ENCODE results near the gene TMEM174.

The TMEM174 gene

GRCh38 chr5:73172951-73173350 is at the start of gene TMEM174:
TSS of gene TMEM174 (plus strand) at chr5:73173193. CDS start at chr5:73173244, 51 bp downstream.
- H3K4me3 ChIP-seq (ENCODE audit: low read depth, low read length): no peak within 1 kb of the TSS
- no peak for DNase-seq (ENCODE audit: low read depth)

GRCh38 chr5:73125289-73125688 is 47.7 kb upstream of the TMEM174 start:
- no peak overlapping the region for H3K4me3 ChIP-seq (ENCODE audit: low read depth, low read length)
- no peak for DNase-seq (ENCODE audit: low read depth)

GRCh38 chr5:73126381-73126780 is 46.6 kb upstream of the TMEM174 start:
- no peak overlapping the region for H3K4me3 ChIP-seq (ENCODE audit: low read depth, low read length)
- DNase-seq (ENCODE audit: low read depth): no peak

GRCh38 chr5:73126957-73127356 is 46.0 kb upstream of the TMEM174 start:
- no peak for DNase-seq (ENCODE audit: low read depth)
- H3K4me3 ChIP-seq (ENCODE audit: low read depth, low read length): no peak overlapping the region

GRCh38 chr5:73129143-73129542 is 43.9 kb upstream of the TMEM174 start:
- no peak overlapping the region for H3K4me3 ChIP-seq (ENCODE audit: low read depth, low read length)
- no peak for DNase-seq (ENCODE audit: low read depth)

GRCh38 chr5:73130811-73131210 is 42.2 kb upstream of the TMEM174 start:
- DNase-seq (ENCODE audit: low read depth): no peak
- H3K4me3 ChIP-seq (ENCODE audit: low read depth, low read length): no peak overlapping the region

- no peak overlapping the region for H3K4me3 ChIP-seq (ENCODE audit: low read depth, low read length)
- DNase-seq (ENCODE audit: low read depth): no peak
Observed at GRCh38 chr5:73131711-73132425, 41.1 kb upstream of the TMEM174 start.

GRCh38 chr5:73132759-73133158 is 40.2 kb upstream of the TMEM174 start:
- DNase-seq (ENCODE audit: low read depth): no peak
- H3K4me3 ChIP-seq (ENCODE audit: low read depth, low read length): no peak overlapping the region

- H3K4me3 ChIP-seq (ENCODE audit: low read depth, low read length): no peak overlapping the region
- DNase-seq (ENCODE audit: low read depth): no peak
Observed at GRCh38 chr5:73135021-73135420, 38.0 kb upstream of the TMEM174 start.

GRCh38 chr5:73135429-73136054 is 37.5 kb upstream of the TMEM174 start:
- H3K4me3 ChIP-seq (ENCODE audit: low read depth, low read length): no peak overlapping the region
- DNase-seq (ENCODE audit: low read depth): no peak

- DNase-seq (ENCODE audit: low read depth): no peak
- no peak overlapping the region for H3K4me3 ChIP-seq (ENCODE audit: low read depth, low read length)
Observed at GRCh38 chr5:73136055-73136562, 36.9 kb upstream of the TMEM174 start.

GRCh38 chr5:73137563-73138530 is 35.1 kb upstream of the TMEM174 start:
- H3K4me3 ChIP-seq (ENCODE audit: low read depth, low read length): no peak overlapping the region
- DNase-seq (ENCODE audit: low read depth): no peak

GRCh38 chr5:73139485-73139884 is 33.5 kb upstream of the TMEM174 start:
- no peak for DNase-seq (ENCODE audit: low read depth)
- H3K4me3 ChIP-seq (ENCODE audit: low read depth, low read length): no peak overlapping the region

- no peak for DNase-seq (ENCODE audit: low read depth)
- no peak overlapping the region for H3K4me3 ChIP-seq (ENCODE audit: low read depth, low read length)
Observed at GRCh38 chr5:73140801-73141200, 32.2 kb upstream of the TMEM174 start.

GRCh38 chr5:73142035-73142434 is 31.0 kb upstream of the TMEM174 start:
- H3K4me3 ChIP-seq (ENCODE audit: low read depth, low read length): no peak overlapping the region
- no peak for DNase-seq (ENCODE audit: low read depth)

GRCh38 chr5:73143716-73144115 is 29.3 kb upstream of the TMEM174 start:
- no peak for DNase-seq (ENCODE audit: low read depth)
- no peak overlapping the region for H3K4me3 ChIP-seq (ENCODE audit: low read depth, low read length)

- DNase-seq (ENCODE audit: low read depth): no peak
- H3K4me3 ChIP-seq (ENCODE audit: low read depth, low read length): no peak overlapping the region
Observed at GRCh38 chr5:73149540-73149939, 23.5 kb upstream of the TMEM174 start.

GRCh38 chr5:73150876-73151275 is 22.1 kb upstream of the TMEM174 start:
- H3K4me3 ChIP-seq (ENCODE audit: low read depth, low read length): no peak overlapping the region
- DNase-seq (ENCODE audit: low read depth): no peak

GRCh38 chr5:73151766-73152410 is 21.1 kb upstream of the TMEM174 start:
- H3K4me3 ChIP-seq (ENCODE audit: low read depth, low read length): no peak overlapping the region
- DNase-seq (ENCODE audit: low read depth): no peak

All from skeletal muscle cell (primary cell).